Activated gamma-delta T cell treated with anti-CD3 and anti-CD28 coated beads, Interleukin-2, amount 50 U/mL, for 16 hours (primary cell): Measurements from ENCODE around the gene STX5.
"Not testable (repeated sequence)": the region's sequence is repeated elsewhere in the genome, so short reads cannot be mapped to it uniquely, and the experiment has no call there.

ENCODE experiments used
- DNase-seq: peaks from one replicate; pipeline ENCODE4 v3.0.0-alpha.2; 2020; ENCODE audit warnings: low read depth

Gene STX5

DNA sequence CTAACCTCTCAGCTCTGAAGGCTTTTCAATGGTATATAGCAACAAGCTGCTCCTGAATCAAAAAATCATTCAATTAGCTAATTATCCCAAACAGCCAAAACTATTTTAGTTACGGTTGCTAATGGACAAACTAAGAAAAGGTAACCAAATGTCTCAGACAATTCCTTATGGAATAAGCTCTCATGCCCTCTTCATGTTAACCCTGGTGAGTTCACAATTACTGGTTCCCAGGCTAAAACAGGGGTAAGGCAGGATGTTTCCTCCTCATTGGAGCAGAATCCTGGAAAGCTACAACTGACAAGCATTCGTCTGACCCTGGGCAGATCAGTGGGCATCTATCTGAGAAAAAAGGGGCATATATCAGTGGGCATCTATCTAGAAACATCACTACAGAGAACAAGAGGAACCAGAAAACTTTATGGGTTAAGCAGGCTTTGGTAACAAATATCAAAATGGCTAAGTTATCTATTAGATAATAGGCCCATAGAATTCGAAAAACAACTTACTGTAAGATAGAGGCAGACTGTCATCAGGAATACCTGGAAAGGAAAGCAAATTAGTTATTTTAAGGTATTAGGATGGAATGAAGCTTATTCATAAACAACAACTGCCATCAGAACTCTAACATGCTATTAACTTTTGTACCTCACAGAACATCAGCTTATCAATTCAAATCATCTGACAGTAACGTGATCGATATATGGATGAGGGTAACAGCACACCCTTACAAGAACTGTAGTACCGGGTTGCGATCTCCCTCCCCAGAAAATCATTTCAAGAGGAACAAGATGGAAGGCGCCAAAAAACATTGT lies 22.4 kb upstream of the STX5 start:
- DNase-seq = no peak

DNA sequence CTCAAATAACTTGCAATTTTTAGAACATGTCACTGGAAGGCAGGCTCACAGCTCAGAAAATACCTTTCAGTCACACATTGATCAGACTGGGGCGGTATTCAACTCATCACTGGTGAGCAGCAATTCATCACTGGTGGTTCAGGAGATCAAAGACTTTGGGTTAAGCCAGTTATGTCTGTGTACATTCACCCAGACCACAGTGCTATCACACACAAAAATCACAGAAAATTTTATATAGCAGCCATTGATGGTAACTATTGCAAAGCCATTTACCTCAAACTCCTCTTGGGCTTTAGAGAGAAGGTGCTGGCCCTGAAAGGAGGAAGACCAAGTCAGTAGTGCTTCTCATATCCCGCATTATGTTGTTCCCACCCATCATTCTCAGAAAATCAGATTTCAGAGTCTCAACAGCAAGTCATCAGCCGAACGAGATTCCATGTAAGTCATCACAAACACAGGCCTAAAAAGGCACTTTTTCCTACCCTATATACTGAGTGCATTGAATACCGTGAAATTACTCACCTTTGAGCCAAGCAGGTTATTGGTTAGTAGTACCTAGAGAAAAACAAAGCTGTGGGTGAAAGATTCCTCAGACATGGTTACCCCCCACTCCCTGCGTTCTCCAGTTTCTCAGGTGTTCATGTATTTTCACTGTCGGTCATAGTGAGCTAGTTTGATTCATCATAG lies 21.6 kb upstream of the STX5 start:
- no peak for DNase-seq

DNA sequence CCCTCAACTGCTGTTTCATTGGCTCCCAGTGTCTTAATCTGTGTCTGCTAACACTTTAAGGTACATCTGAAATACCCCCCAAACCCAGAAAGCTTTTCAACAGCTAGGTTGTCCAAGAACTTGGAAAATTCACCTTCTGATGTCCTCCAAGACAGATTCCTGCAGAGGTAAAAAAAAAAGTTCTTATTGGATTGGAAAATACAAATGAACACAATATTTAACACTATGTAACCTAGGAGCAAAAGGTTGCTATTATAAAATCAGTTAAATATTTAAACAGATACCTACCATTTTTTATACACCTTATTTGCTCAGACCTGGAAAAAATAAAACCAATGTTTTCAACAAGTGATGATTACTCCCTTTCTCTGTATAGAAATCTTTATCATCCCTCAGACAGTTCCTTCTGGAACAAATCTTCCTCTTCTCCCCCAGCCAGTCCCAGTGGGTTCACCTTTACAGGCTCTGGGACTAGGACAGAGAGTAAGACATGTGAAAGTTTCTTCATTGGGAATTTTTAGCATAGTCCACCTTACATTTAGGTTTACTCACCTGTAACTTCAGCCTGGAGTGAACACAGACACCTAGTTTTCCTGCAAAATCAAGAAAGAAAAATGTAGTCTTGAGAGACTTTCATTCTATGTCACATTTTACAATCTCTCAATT lies 20.8 kb upstream of the STX5 start:
- DNase-seq = no peak

DNA sequence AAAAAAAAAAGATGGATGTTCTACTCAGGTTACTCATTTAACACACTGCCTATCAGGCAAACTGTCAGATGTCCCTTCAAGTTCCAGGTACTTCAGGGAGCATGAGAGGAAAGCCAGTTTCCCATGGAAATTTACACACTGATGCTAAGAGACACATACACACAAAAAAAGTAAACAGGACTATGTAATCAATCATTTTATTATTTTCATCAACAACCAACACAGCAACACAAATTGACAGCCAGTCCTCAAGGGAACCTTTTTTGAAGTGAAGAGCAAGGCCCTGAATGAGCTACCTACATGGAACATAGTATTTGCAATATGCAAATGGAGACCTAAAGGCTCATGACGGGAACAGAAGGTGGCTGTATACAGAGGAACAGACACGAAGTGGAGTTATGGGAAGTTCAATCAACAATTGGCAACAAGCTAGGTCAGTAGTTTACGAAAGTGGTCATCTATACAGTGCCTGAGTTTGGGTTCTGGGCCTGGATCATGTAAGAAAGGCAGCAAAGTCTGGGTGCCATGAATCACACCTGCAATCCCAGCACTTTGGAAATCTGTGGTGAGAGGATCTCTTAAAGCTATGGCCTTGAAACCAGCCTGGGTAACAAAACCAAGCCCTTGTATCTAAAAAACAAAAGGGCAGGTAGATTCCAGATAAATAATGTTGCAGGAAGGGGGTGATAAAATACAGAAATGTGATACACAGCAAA lies 20.1 kb upstream of the STX5 start:
- DNase-seq = no peak

DNA sequence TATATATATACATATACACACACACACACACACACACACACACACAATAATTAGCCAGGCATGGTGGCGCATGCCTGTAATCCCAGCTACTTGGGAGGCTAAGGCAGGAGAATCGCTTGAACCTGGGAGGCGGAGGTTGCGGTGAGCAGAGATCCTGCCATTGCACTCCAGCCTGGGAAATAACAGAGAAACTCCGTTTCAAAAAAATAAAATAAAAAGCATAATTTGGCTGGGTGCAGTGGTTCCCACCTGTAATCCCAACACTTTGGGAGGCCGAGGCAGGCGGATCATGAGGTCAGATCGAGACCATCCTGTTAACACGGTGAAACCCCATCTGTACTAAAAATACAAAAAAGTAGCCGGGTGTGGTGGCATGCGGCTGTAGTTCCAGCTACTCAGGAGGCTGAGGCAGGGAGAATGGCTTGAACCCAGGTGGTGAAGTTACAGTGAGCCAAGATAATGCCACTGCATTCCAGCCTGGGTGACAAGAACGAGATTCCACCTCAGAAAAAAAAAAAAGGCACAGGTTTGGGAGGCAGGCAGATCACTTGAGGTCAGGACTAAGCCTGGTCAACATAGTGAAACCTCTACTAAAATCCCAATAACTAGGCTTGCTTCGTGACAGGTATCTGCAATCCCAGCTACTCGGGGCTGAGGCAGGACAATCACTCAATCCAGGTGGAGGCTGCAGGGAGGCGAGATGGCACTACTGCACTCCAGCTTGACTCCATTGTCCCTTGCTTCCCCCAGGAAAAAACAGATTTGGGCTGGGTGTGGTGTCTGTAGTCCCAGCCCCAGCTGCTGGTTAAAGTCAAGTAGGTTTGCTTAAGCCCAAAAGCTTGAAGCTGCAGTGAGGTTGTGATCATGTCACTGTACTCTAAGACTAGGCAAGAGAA lies 19.3 kb upstream of the STX5 start:
- no peak for DNase-seq

DNA sequence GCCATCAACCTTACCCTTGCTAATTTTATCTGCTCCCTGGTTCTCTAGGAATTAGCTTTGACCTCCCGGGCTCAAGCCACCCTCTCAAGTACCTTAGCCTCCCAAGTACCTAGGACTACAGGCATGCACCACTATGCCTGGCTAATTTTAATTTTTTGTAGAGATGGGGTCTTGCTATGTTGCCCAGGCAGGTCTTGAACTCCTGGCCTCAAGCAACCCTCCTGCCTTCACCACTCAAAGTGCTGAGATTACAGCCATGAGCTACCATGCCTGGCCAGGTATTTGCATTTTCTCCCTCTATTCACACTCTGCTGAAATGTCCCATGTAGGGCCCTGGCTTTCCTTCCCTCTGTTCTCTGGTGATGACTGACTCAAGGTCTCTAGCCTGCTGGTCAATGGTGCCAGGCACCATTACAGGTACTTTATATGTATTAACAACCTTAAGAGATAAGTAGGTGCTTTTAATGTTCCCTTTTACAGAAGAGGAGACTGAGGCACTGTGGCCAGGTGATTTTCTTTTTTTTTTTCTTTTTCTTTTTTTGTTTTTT lies 16.0 kb upstream of the STX5 start:
- DNase-seq = no peak

DNA sequence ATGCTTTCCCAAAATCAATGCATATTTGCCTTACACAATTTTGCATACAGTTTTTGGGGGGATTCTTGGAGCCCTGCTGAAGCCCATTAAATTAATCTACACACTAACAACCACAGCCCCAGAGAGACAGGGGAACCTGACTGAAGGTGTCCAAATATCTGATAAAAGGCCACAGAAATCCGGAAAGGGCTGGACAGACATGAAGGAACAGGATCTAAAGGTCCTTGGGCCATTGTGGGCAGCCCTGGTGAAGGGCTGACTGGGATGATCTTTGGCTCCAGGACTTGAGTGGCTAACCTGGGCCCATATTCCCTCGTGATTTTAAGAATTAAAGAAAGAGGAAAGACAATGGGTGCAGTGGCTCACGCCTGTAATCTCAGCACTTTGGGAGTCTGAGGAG lies 14.3 kb upstream of the STX5 start:
- no peak for DNase-seq

DNA sequence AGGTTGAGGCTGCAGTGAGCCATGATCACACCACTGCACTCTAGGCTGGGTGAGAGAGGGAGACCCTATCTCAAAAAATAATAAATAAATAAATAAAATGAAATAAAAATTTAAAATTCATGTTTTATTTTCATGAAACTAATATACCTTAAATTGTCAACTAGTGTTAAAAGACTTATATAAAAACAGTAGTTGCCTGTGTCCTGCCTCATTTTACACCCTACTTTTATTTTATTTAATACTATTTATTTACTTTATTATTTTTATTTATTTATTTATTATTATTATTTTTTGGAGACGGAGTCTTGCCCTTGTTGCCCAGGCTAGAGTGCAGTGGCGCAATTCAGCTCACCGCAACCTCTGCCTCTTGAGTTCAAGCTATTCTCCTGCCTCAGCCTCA lies 12.3 kb upstream of the STX5 start:
- no peak for DNase-seq

DNA sequence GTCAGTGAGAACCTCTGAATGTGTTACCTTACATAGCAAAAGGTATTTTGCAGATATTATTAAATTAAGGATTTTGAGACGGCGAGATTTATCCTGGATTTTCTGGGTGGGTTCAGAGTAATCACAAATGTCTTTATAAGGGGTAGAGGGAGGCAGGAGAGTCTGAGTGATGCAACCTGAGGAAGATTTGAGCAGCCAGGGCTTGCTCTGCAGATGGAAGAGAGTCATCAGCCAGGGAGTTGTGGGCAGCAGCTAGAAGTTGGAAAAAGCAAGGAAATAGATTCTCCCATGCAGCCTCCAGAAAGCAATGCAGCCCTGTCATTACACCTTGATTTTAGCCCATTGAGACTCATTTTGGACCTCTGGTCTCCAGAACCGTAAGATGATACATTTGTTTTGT lies 11.6 kb upstream of the STX5 start:
- DNase-seq = no peak

DNA sequence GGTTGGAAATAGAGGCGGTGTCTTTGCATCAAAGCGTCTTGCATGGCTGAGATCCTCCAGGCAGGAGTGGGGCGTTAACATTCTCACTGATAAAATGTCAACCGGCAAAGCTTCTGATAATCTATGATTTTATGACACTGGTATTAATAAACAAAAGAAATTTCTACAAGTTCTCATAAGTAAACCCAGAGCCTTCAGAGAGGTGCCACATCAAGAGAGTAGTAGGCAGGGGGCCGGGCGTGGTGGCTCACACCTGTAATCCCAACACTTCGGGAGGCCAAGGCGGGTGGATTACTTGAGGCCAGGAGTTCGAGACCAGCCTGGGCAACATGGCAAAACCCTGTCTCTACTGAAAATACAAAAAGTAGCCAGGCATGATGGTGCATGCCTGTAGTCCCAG lies 11.0 kb upstream of the STX5 start:
- not testable (repeated sequence) for DNase-seq

DNA sequence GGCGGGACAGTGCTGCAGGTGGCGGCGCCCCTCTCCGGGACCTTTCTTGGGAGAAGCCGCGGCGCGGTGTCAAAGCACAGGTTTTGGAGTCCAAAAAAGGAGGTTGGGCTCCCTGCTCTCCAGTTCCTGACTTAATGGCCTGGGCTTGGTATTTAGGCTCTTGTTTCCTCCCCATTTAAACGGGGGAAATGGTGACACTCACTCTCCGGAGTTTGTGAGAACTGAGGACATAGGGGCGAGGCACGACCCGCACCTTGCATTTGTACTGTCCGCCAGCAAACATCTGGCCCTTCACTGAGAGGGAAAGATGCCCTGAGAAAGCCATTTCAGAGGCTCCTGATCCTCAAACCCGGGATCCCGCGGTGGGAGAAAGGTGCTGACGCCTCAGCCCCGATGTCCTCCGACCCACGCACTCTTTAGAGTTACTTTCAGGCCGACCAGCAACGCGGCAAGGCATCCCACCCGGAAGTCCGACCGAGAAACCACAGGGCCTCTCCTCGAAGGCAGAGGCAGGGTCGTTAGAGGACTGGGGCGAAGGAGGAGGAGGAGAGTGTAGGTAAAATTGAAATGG lies 10.4 kb upstream of the STX5 start:
- DNase-seq = peak; percentile 23

DNA sequence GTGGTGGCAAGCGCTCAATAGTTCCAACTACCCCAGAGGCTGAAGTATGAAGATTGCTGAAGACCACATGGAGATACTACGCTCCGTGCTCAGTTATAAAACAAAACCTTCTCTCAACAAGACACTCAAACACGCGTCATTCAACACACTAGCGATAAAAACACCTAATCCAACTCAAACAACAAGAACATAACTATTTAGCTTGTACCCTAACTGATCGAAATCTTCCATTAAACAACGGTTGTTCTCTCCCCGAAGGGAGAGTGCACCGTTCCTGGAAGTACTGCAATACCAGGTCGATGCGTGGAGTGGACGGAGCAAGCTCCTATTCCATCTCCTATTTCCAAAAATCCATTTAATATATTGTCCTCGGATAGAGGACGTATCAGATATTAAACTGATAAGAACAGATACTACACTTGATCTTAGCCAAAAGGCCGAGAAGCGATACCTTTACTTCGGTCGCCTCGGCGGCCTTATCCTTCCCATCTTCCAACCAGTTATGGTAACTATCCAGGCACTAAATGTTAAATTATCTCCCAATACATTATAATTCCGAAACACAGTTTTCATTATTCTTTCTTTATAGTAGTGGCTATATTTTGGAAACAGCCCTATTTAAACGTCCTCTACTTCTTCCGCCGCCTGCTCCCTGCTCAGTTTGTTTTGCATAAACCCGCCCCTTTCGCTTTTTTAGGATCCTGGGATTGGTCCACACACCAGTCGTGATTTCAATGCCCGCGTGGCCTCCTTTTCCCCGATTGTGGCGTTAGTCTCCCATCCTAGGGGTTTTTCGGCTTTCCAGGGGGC lies 9.7 kb upstream of the STX5 start:
- DNase-seq = peak; percentile 72

DNA sequence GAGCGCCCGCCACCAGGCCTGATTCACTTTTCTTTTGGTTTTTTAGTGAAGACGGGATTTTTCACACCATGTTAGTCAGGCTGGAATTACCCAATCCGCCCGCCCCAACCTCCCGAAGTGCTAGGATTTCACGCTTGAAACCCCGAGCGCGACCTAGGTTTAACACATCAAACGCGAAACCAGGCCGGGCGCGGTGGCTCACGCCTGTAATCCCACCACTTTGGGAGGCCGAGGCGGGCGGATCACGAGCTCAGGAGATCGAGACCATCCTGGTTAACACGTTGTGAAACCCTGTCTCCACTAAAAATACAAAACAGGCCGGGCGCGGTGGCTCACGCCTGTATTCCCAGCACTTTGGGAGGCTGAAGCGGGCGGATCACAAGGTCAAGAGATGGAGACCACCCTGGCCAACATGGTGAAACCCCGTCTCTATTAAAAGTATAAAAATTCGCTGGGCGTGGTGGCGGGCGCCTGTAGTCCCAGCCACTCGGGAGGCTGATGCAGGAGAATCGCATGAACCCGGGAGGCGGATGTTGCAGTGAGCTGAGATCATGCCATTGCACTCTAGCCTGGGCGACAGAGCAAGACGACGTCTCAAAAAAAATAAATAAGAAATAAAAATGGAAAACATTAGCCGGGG lies 9.0 kb upstream of the STX5 start:
- peak; percentile 71 for DNase-seq

DNA sequence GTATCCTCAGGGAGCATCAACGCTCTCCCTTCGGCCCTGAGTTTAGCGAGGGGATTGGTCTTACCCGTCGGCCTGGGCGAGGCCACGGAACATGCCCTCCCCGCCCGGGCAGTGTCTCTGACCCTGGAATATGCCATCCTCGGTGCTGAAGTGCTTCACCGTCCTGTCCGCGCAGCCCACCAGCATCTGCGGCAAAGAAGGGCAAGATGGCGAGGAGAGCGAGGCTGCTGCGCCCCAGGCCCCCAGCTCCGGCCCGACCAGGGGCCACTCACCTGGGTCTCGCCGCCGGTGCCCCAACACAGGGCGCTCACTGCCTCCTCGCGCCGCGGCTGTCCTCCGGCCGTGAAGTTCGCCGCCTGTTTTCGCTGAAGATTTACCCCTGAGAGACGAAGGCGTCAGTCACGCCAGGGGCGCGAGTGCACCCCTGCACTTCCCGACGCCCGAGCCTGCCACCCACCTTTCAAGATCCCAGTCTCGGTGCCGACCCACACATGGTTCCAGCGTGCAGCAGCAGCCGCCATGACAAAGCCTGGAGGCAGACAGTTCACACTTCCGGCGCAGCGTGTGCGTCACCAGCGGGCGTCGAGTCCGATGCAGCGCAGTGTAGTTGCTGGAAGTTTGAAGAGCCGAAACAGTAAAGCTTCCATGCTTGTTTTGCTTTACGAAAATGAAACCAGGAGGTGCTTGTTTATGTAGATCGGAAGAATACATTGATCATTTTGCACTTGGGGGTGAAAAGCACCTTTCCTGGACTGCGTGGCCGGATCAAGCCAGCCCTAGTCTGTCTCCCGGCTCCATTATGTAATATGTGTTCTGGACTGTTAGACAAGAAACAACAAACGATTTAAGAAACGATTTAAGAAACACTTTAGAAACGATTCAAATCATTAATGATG lies 7.4 kb upstream of the STX5 start, which contains the start of gene WDR74:
Gene WDR74, minus strand, starts transcription at position 541 of the 896 bp plus-strand sequence. Its CDS starts 20 bp downstream, at position 521.
- peak; percentile 82 for DNase-seq

DNA sequence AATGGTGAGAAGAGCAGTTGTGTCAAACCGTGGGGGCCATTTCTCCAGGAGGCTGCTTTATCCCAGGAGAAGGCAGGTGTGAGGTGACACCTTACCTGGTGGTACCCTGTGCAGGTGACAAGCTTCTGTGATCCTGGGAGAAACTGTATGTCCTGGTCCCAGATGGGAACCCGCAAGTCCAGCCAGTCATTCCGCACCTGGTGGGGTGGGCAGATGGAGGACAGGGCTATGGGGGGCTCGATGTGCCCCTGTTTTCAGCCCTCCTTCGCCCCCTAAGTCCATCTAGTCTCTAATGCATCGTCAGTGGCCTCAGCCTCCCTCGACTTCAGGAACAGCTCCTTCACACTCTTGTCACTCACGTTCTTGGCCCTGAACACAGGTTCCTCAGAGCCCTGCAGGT lies 3.5 kb upstream of the STX5 start:
- no peak for DNase-seq

DNA sequence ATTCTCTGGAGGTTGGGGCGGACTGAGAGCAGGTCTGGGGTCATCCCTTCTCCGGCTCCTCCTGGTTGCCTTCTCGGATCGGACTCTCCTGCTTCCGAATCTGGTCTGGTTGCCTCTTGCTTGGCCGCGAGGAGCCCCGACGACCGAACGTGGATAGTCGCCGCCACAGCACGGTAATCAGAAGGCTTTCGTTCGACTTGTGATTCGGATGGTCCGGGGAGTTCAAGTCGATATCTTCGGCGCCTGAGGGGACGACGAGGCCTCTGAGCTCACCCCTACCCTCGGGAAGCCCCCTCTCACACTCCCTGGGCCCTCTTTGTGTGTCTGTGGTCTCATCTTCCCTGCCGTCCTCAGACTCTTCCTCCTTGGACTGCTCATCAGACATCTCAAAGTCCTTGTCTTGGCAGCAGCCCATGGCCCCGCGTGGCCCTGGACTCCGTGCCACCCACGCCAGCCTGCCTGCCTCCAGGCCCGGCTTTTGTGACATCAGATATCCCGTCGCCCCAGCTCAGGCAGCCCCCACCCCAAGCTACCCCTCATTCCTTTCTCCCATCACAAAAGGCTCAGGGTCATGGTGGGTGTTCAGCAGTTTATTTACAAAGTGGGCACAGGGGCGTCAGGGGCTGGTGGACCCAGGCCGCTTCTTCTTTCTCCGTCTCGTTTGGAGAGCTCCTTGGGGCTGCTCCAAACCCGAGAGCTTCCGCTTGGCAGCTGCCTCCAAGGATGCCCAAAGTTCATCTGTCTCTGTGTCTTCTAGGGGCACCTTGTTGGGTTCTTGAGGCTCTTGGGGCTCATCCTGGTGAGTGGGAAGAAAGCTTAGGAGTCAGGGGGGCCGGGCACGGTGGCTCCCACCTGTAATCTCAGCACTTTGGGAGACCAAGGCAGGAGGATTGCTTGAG lies 734 bp upstream of the STX5 start, which contains the start of gene TEX54:
Gene TEX54, minus strand, starts transcription at position 506 of the 899 bp plus-strand sequence.
- no peak for DNase-seq

DNA sequence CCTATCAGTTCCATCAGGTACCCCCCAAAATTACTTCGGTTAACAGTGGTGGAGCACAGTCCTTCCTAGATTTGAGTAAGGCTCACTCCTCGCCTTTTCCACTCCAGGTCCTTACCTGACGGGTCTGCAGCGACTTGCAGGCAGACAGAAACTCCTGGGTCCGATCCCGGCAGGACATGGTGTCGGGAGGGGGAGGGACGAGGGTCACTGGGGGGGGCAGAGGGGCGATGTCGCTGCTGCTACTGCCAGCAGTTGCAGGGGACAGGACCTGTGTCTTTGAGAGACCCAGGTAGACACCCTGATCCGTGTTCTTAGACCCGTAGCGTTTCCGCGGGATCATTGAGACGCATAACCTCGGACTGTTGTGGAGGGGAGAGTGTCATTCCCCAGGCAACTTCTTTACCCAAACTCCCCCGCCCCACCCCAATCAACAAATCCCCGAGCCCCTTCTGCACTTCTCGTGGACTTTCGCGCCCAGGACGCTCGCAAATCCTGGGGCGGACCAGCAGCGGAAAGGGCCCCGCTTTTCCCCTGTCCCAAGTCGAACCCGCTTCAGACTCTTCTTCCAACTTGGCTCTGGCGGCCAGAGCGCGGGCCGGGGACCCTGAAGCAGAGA lies 839 bp downstream of the STX5 start:
- no peak for DNase-seq
